Tibial nerve (tissue), 3 donors: Measurements from ENCODE around the gene TC2N.

Experiments used
- CTCF ChIP-seq, 5 experiments: fragments of 200-600 bp in 3 of 5; fragments of 450-650 bp in 2 of 5; sonication (generic) in 3 of 5; IDR thresholded peaks; one replicate each; pipeline ENCODE4 v1.5.1; 2016 to 2019; ENCODE audit warnings: antibody characterized with exemption in 5 of 5, mild to moderate bottlenecking in 3 of 5, moderate library complexity in 2 of 5
- POLR2A ChIP-seq, 2 donors: fragments of 450-650 bp; IDR thresholded peaks; one replicate each; pipeline ENCODE4 v1.6.1; 2017; ENCODE audit warnings: antibody characterized with exemption in 2 of 2, mild to moderate bottlenecking in 2 of 2, moderate library complexity in 2 of 2

DNA sequence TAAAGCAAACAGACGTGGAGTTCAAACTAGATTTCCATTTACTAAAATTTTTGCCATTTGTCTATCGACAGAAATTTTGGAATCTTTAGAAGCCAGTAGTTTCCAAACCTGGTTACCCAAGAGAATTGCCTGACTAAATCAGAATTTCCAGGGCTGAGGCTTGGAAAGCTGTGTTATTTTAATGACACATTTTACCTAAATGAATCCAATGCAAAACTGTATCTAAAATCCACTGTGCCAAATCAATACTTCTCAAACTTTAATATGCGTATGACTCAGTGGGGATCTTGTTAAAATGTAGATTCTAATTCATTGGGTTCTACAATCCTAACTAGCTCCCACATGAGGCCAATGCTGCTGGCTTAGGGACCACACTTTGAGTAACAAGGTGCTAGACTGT lies 35.0 kb upstream of the TC2N start:
- TF ChIP-seq CTCF (IDR thresholded peaks at IDR 0.05), result no peak
- no peak for TF ChIP-seq POLR2A (IDR thresholded peaks at IDR 0.05)
